OCI-LY1 (cell line): ENCODE data around the gene MRGPRD.

Experiments used
- CTCF ChIP-seq: fragments of 200-600 bp; sonication (generic), shearing (Covaris generic); IDR thresholded peaks from 2 replicates; pipeline ENCODE4 v1.5.1; 2017; ENCODE audit warnings: mild to moderate bottlenecking, antibody characterized with exemption, low read length, moderate library complexity, mixed read lengths
- EZH2 ChIP-seq: fragments of 200-600 bp; sonication (generic), shearing (Covaris generic); IDR thresholded peaks from 2 replicates; pipeline ENCODE4 v1.8.0; 2017; ENCODE audit warnings: borderline replicate concordance, mixed run types, mild to moderate bottlenecking, antibody characterized with exemption, low read length, moderate library complexity, mixed read lengths

- TF ChIP-seq CTCF (peak; percentile 53), EZH2 (no peak)
Measured at GRCh38 chr11:68956142-68956541, 24.6 kb downstream of the MRGPRD start.
